PC-9 (cell line): Measurements from ENCODE around the gene C10orf67. TPM values are rescaled to one million over a fixed set of nuclear protein-coding genes. Genes with fewer than 3 reads are reported as not detected.
A peak's percentile ranks its signal among the peaks of the same experiment; 100 is the strongest.

Experiments used
- BruUV-seq: library from RNA; stranded (reverse); fragments of 400-500 nt; replicated peaks from 2 replicates; lab custom pipeline; 2021; lab: Mats Ljungman, UMichigan
- CTCF ChIA-PET: fragments of 300-600 bp; sonication (Branson Sonifier 250); formaldehyde crosslinking; loops from one replicate; lab custom pipeline; 2022; ENCODE audit warnings: antibody characterized with exemption; lab: Charles Lee
- POLR2A ChIA-PET: fragments of 300-600 bp; sonication (Branson Sonifier 250); formaldehyde crosslinking; loops from one replicate; lab custom pipeline; 2022; ENCODE audit warnings: antibody characterized with exemption; ENCODE audit not compliant: unreplicated experiment; lab: Charles Lee
- DNase-seq, 2 experiments: peaks; one replicate each; pipeline versions ENCODE4 v3.0.0 to v3.0.0-alpha.2; 2015 to 2022; ENCODE audit warnings: mixed read lengths in 1 of 2
- H2AFZ ChIP-seq: fragments of 200-600 bp; sonication (generic); 2 replicates; pipeline ENCODE4 v1.8.1; 2017; ENCODE audit warnings: antibody characterized with exemption
- H3F3A ChIP-seq: fragments of 200-600 bp; sonication (generic); 2 replicates; pipeline ENCODE4 v1.8.1; 2017; ENCODE audit warnings: antibody characterized with exemption, mild to moderate bottlenecking, low read depth; ENCODE audit not compliant: insufficient read depth
- H3K27ac ChIP-seq: fragments of 200-600 bp; sonication (generic); 2 replicates; pipeline ENCODE4 v1.6.1; 2016; ENCODE audit warnings: mixed run types
- H3K27me3 ChIP-seq: fragments of 200-600 bp; sonication (generic); 2 replicates; pipeline ENCODE4 v1.6.1; 2016; ENCODE audit warnings: low read depth, mixed run types; ENCODE audit not compliant: insufficient read depth
- H3K36me3 ChIP-seq: fragments of 200-600 bp; sonication (generic); 2 replicates; pipeline ENCODE4 v1.6.1; 2016; ENCODE audit warnings: low read depth, mixed run types
- H3K4me1 ChIP-seq: fragments of 200-600 bp; sonication (generic); replicated peaks from 2 replicates; pipeline ENCODE4 v1.6.1; 2016; ENCODE audit warnings: mixed run types; ENCODE audit not compliant: insufficient read depth
- H3K4me2 ChIP-seq: fragments of 200-600 bp; sonication (generic); 2 replicates; pipeline ENCODE4 v1.6.1; 2017; ENCODE audit warnings: mixed run types
- H3K4me3 ChIP-seq: fragments of 200-600 bp; sonication (generic); 2 replicates; pipeline ENCODE4 v1.6.1; 2016; ENCODE audit warnings: mixed run types
- H3K79me2 ChIP-seq: fragments of 200-600 bp; sonication (generic); 2 replicates; pipeline ENCODE4 v1.6.1; 2017; ENCODE audit warnings: low read depth, mixed run types
- H3K9me2 ChIP-seq: fragments of 200-600 bp; sonication (generic); 2 replicates; pipeline ENCODE4 v1.8.1; 2017; ENCODE audit warnings: mild to moderate bottlenecking; ENCODE audit not compliant: insufficient read depth
- H3K9me3 ChIP-seq: fragments of 200-600 bp; sonication (generic); 2 replicates; pipeline ENCODE4 v1.8.1; 2016; ENCODE audit warnings: low read depth; ENCODE audit not compliant: insufficient read depth
- H4K20me1 ChIP-seq: fragments of 200-600 bp; sonication (generic); 2 replicates; pipeline ENCODE4 v1.8.1; 2017; ENCODE audit not compliant: insufficient read depth
- EZH2 ChIP-seq: fragments of 200-600 bp; sonication (generic); IDR thresholded peaks from 2 replicates; pipeline ENCODE4 v1.8.0; 2017; ENCODE audit warnings: antibody characterized with exemption, low read depth
- intact Hi-C: fragments of 100-400 bp; cut with micrococcal nuclease; formaldehyde crosslinking; loops from one replicate; pipeline ENCODE4 v1.10.0; 2022; ENCODE audit not compliant: unreplicated experiment
- total RNA-seq: library from RNA; stranded (reverse); gene quantifications from 2 replicates; pipeline ENCODE4 v1.2.3, GENCODE V29; 2021
- TF ChIP-seq, protein P1 (sequence below): fragments of 200-600 bp; sonication (generic); conservative IDR thresholded peaks from 2 replicates; pipeline ENCODE4 v1.6.1; 2017; ENCODE audit warnings: mixed run types, antibody characterized with exemption, mild to moderate bottlenecking, moderate library complexity

C10orf67 gene
- total RNA-seq, 1 experiment from 2014 or later: 1.2 TPM

DNA sequence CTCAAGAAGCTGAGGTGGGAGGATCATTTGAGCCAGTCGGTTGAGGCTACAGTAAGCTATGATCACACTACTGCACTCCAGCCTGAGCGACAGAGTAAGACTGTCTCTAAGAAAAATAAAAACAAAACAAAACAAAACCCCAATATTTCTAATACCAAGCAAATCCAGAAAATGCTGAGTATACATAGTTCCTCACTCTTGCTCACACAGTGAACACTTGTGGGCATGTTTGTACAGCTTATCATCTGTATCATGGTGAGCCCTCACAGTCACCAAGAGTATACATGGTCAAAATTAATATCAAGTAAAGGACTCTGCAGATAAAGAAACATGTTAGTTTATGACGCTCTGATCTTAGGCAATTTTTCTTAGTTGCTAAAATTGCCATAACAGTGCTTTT lies 41.5 kb upstream of the C10orf67 start:
- Histone ChIP-seq H4K20me1 (no peaks in the 10 kb centered on the region), H3K4me1 (peaks cover 16% of the 10 kb centered on the region; the same call in 1 of the 2 replicates), H3K9me3 (no peaks in the 10 kb centered on the region), H3K9me2 (no peaks in the 10 kb centered on the region), H3K36me3 (no peaks in the 10 kb centered on the region), H3K4me3 (no peak overlapping the region), H3F3A (peaks cover 5% of the 10 kb centered on the region; the same call in 1 of the 2 replicates), H3K27ac (no peak overlapping the region), H3K4me2 (no peak overlapping the region), H3K79me2 (no peaks in the 10 kb centered on the region), H2AFZ (no peak overlapping the region), H3K27me3 (no peaks in the 10 kb centered on the region)
- intact Hi-C loops: no loop called here
- no TSS peak for BruUV-seq
- DNase-seq: no peak
- ChIA-PET POLR2A (no interaction called here), CTCF (interaction anchor here (0.6 kb wide), 1 partner anchor 22 kb away, joined by 5 read pairs; no protein-coding TSS in a partner anchor)
- TF ChIP-seq, protein P1, sequence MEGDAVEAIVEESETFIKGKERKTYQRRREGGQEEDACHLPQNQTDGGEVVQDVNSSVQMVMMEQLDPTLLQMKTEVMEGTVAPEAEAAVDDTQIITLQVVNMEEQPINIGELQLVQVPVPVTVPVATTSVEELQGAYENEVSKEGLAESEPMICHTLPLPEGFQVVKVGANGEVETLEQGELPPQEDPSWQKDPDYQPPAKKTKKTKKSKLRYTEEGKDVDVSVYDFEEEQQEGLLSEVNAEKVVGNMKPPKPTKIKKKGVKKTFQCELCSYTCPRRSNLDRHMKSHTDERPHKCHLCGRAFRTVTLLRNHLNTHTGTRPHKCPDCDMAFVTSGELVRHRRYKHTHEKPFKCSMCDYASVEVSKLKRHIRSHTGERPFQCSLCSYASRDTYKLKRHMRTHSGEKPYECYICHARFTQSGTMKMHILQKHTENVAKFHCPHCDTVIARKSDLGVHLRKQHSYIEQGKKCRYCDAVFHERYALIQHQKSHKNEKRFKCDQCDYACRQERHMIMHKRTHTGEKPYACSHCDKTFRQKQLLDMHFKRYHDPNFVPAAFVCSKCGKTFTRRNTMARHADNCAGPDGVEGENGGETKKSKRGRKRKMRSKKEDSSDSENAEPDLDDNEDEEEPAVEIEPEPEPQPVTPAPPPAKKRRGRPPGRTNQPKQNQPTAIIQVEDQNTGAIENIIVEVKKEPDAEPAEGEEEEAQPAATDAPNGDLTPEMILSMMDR: no peak
- no peak for TF ChIP-seq EZH2

DNA sequence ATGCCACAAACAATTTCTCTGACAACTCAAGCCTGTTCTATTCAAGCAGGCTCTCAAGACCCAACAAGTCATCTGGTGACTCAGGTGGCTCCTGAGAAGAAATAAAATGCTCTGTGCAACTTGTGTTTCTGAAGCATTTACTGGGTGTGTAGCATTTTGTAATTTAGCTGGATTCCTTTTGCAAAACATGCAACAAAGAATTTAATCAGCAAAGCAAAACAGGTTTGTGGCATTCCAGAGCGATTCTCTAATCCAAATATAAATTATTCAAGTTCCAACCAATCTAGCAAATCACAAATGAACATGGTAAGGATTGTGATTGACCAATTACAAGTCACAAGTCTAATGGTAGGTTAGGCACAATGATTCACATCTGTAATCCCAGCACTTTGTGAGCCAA lies 39.8 kb upstream of the C10orf67 start:
- no peaks in the 10 kb centered on the region for H4K20me1 ChIP-seq
- peaks cover 5% of the 10 kb centered on the region; the same call in 1 of the 2 replicates for H3F3A ChIP-seq
- H3K4me1 ChIP-seq: peaks cover 16% of the 10 kb centered on the region; the same call in 1 of the 2 replicates
- intact Hi-C loops: loop anchor here (1.0 to 2.0 kb wide), 3 partner anchors 33 to 46 kb away; no protein-coding TSS in a partner anchor
- ChIA-PET CTCF (no interaction called here), POLR2A (interaction anchor here (0.6 to 0.7 kb wide), 2 partner anchors 40 to 69 kb away, joined by 3 to 4 read pairs; partner anchors contain the start of gene C10orf67)
- DNase-seq: peak; percentile 21 to 91
- H3K27ac ChIP-seq: peak overlapping the region; percentile 71
- H3K36me3 ChIP-seq: no peaks in the 10 kb centered on the region
- H3K4me2 ChIP-seq: no peak overlapping the region
- BruUV-seq: no TSS peak
- H3K79me2 ChIP-seq: no peaks in the 10 kb centered on the region
- no peaks in the 10 kb centered on the region for H3K9me3 ChIP-seq
- no peak for TF ChIP-seq EZH2
- TF ChIP-seq, protein P1: no peak
- H3K27me3 ChIP-seq: no peaks in the 10 kb centered on the region
- H3K4me3 ChIP-seq: no peak overlapping the region
- H2AFZ ChIP-seq: no peak overlapping the region
- no peaks in the 10 kb centered on the region for H3K9me2 ChIP-seq

DNA sequence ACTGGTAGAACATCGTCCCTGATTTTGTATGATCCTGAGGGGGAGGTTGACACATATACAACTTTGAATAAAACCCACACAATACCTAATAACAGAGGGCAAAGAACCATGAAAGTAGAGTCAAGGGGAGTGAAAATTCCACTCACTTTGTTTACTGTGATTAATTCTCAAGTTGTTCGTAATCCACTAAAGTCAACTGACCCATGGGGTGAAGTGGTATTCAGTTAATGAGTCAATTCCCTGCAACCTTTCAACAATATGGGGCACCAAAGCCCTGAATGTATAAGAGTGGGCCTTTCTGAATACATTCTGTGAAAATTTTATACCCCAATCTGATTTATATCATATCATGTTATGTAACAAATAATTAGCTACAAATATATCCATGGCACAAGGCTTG lies 39.0 kb upstream of the C10orf67 start:
- H3K4me2 ChIP-seq: no peak overlapping the region
- intact Hi-C loops: loop anchor here (1.0 to 2.0 kb wide), 3 partner anchors 34 to 45 kb away; no protein-coding TSS in a partner anchor

More for the DNA sequence above, 39.0 kb upstream of the C10orf67 start:
- no peaks in the 10 kb centered on the region for H3K79me2 ChIP-seq
- no peak for DNase-seq
- H3F3A ChIP-seq: peaks cover 5% of the 10 kb centered on the region; the same call in 1 of the 2 replicates
- H3K4me1 ChIP-seq: peaks cover 16% of the 10 kb centered on the region; the same call in 1 of the 2 replicates
- CTCF ChIA-PET: interaction anchor here (0.6 kb wide), 1 partner anchor 42 kb away, joined by 3 read pairs; no protein-coding TSS in a partner anchor
- no TSS peak for BruUV-seq
- H3K27me3 ChIP-seq: no peaks in the 10 kb centered on the region
- H3K36me3 ChIP-seq: no peaks in the 10 kb centered on the region
- peak overlapping the region; percentile 71 for H3K27ac ChIP-seq
- no peaks in the 10 kb centered on the region for H3K9me3 ChIP-seq
- no peak for TF ChIP-seq EZH2
- TF ChIP-seq, protein P1: no peak
- no peak overlapping the region for H3K4me3 ChIP-seq
- H2AFZ ChIP-seq: no peak overlapping the region
- H4K20me1 ChIP-seq: no peaks in the 10 kb centered on the region
- POLR2A ChIA-PET: no interaction called here
- no peaks in the 10 kb centered on the region for H3K9me2 ChIP-seq
